ENCODE results near the gene HHEX. TPM values are rescaled to one million over a fixed set of nuclear protein-coding genes. Genes with fewer than 3 reads are reported as not detected.

The HHEX gene
- total and polyA plus RNA-seq, 2 of the 8 experiments (the other 6 are each of a cell fraction or from before 2014, with no cell fraction given) = 0.56 to 1.5 TPM

DNA sequence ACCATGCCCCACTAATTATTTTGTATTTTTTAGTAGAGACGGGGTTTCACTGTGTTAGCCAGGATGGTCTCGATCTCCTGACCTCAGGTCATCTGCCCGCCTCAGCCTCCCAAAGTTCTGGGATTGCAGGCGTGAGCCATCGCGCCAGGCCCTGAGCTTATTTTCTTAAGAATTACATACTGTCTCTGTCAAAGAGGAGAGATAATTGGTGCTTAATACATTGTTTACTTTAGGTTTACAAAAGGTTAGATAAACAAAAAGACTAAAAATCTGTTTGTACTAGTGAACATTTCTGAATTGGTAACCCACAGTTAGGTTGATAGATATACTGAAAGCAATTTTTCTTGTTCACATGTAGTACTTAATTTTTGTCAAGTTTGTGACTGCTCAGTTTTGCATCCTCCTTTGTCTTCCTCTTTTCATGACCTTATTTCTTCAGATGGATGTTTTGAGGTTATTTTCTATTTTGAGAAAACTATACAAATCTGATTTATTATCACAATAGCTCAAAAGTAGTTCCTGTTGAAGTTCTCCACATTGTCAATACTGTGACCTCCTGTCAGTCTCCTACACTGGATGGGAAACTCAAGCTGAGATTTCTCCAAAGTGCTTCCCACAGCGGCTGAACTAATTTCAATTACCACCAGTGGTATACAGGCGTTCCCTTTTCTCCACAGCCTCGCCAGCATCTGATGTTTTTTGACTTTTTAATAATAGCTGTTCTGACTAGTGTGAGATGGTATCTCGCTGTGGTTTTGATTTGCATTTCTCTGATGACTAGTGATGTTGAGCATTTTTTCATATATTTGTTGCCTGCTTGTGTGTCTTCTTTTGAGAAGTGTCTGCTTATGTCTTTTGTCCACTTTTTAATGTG is 22.5 kb downstream of the HHEX start (continued):
- TF ChIP-seq SP2 (IDR thresholded peaks at IDR 0.05; ENCODE audit: low read length) (no peak), CHD1 (IDR thresholded peaks at IDR 0.05; ENCODE audit: low read depth, low read length) (no peak), POLR2A (IDR thresholded peaks at IDR 0.05; ENCODE audit: control extremely low read depth in 1 of 2, low read depth in 2 of 2, low read length in 2 of 2) (no peak), KDM5A (IDR thresholded peaks at IDR 0.05; ENCODE audit: low read length) (no peak)

Measured in H1 (cell line).